Measurements from ENCODE around the gene ATP6V0D1. TPM values are rescaled to one million over a fixed set of nuclear protein-coding genes. Genes with fewer than 3 reads are reported as not detected.

Gene ATP6V0D1
- polyA plus RNA-seq, 1 donor from 2014 or later: 188 TPM

DNA sequence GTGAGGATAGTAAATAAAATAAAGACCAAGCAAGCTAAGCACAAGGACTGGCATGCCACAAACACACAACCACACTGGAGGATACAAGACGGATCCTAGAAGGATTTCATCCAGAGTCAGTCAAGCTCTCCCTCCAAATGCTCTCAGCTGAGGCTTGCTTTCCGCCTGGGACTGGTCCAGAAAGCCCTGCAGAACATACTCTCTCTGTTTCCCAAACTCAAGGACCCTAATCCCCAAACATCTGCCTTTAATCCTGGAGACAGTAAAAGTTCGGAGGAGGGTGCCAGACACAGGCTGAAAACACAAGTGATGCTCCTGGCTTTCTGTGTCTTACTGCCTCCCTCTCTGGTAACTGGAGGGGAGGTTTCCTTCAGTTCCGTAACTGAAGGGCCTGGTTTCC, 55.4 kb downstream of the ATP6V0D1 start:
- Histone ChIP-seq H3K4me2 (ENCODE audit: low read length) (no peak overlapping the region), H3K4me3 (ENCODE audit: low read length) (no peak overlapping the region), H3F3A (ENCODE audit: insufficient read depth, low read length, poor library complexity, severe bottlenecking) (no peaks in the 10 kb centered on the region), H3K27me3 (ENCODE audit: insufficient read depth, low read depth, low read length) (peaks cover 27% of the 10 kb centered on the region), H4K20me1 (ENCODE audit: insufficient read depth) (no peaks in the 10 kb centered on the region), H3K9me3 (ENCODE audit: low read length) (no peaks in the 10 kb centered on the region), H3K79me2 (replicated peaks; ENCODE audit: insufficient read depth, low read length) (no peaks in the 10 kb centered on the region), H3K36me3 (ENCODE audit: insufficient read depth, low read length) (no peaks in the 10 kb centered on the region), H3K27ac (ENCODE audit: low read length) (no peak overlapping the region), H3K9me2 (ENCODE audit: insufficient read depth, low read length) (no peaks in the 10 kb centered on the region), H3K9ac (ENCODE audit: low read length) (no peak overlapping the region), H2AFZ (ENCODE audit: low read depth, low read length) (no peak overlapping the region)
- TF ChIP-seq EZH2 (IDR thresholded peaks at IDR 0.05; ENCODE audit: borderline replicate concordance, insufficient read depth, low read length, poor library complexity, severe bottlenecking): no peak
- no peak for TF ChIP-seq RAD21 (conservative IDR thresholded peaks at IDR 0.05)

DNA sequence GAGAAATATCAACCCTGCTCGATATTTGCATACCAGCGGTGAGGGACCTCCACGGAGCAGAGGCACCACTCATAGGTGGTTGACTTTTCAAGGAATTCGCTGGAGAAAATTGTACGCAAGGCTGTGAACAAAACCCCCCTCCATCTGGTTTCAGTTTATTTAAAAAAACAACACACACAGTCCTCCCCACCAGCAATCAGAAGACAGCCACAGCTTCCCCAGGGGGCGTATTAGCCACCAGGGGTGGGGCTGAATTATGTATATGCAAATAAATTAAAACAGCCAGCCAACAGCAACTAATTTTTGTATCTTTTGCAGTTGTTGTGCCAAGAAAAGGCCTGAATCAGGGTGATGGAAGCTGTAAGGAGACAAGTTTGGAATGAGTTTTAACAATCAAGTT, 55.9 kb downstream of the ATP6V0D1 start:
- no peak overlapping the region for H3K27ac ChIP-seq (ENCODE audit: low read length)
- no peaks in the 10 kb centered on the region for H3F3A ChIP-seq (ENCODE audit: insufficient read depth, low read length, poor library complexity, severe bottlenecking)
- H3K4me3 ChIP-seq (ENCODE audit: low read length): no peak overlapping the region
- TF ChIP-seq SMC3 (conservative IDR thresholded peaks at IDR 0.05; ENCODE audit: poor library complexity) (no peak), POLR2AphosphoS5 (IDR thresholded peaks at IDR 0.05) (no peak), MXI1 (conservative IDR thresholded peaks at IDR 0.05; ENCODE audit: poor library complexity, severe bottlenecking) (no peak), EZH2 (IDR thresholded peaks at IDR 0.05; ENCODE audit: borderline replicate concordance, insufficient read depth, low read length, poor library complexity, severe bottlenecking) (no peak), RAD21 (conservative IDR thresholded peaks at IDR 0.05) (no peak), EP300 (conservative IDR thresholded peaks at IDR 0.05; ENCODE audit: poor library complexity, severe bottlenecking) (no peak), TAF1 (IDR thresholded peaks at IDR 0.05; ENCODE audit: low read depth) (no peak)
- TF ChIP-seq, protein P1, sequence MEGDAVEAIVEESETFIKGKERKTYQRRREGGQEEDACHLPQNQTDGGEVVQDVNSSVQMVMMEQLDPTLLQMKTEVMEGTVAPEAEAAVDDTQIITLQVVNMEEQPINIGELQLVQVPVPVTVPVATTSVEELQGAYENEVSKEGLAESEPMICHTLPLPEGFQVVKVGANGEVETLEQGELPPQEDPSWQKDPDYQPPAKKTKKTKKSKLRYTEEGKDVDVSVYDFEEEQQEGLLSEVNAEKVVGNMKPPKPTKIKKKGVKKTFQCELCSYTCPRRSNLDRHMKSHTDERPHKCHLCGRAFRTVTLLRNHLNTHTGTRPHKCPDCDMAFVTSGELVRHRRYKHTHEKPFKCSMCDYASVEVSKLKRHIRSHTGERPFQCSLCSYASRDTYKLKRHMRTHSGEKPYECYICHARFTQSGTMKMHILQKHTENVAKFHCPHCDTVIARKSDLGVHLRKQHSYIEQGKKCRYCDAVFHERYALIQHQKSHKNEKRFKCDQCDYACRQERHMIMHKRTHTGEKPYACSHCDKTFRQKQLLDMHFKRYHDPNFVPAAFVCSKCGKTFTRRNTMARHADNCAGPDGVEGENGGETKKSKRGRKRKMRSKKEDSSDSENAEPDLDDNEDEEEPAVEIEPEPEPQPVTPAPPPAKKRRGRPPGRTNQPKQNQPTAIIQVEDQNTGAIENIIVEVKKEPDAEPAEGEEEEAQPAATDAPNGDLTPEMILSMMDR (IDR thresholded peaks at IDR 0.05; ENCODE audit: poor library complexity, severe bottlenecking): no peak
- TF ChIP-seq, protein P2, sequence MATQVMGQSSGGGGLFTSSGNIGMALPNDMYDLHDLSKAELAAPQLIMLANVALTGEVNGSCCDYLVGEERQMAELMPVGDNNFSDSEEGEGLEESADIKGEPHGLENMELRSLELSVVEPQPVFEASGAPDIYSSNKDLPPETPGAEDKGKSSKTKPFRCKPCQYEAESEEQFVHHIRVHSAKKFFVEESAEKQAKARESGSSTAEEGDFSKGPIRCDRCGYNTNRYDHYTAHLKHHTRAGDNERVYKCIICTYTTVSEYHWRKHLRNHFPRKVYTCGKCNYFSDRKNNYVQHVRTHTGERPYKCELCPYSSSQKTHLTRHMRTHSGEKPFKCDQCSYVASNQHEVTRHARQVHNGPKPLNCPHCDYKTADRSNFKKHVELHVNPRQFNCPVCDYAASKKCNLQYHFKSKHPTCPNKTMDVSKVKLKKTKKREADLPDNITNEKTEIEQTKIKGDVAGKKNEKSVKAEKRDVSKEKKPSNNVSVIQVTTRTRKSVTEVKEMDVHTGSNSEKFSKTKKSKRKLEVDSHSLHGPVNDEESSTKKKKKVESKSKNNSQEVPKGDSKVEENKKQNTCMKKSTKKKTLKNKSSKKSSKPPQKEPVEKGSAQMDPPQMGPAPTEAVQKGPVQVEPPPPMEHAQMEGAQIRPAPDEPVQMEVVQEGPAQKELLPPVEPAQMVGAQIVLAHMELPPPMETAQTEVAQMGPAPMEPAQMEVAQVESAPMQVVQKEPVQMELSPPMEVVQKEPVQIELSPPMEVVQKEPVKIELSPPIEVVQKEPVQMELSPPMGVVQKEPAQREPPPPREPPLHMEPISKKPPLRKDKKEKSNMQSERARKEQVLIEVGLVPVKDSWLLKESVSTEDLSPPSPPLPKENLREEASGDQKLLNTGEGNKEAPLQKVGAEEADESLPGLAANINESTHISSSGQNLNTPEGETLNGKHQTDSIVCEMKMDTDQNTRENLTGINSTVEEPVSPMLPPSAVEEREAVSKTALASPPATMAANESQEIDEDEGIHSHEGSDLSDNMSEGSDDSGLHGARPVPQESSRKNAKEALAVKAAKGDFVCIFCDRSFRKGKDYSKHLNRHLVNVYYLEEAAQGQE (IDR thresholded peaks at IDR 0.05; ENCODE audit: borderline replicate concordance): no peak
- no peaks in the 10 kb centered on the region for H3K79me2 ChIP-seq (replicated peaks; ENCODE audit: insufficient read depth, low read length)
- no peak overlapping the region for H3K4me2 ChIP-seq (ENCODE audit: low read length)
- H3K9me2 ChIP-seq (ENCODE audit: insufficient read depth, low read length): no peaks in the 10 kb centered on the region
- H3K9me3 ChIP-seq (ENCODE audit: low read length): no peaks in the 10 kb centered on the region
- H2AFZ ChIP-seq (ENCODE audit: low read depth, low read length): no peak overlapping the region
- no peaks in the 10 kb centered on the region for H3K36me3 ChIP-seq (ENCODE audit: insufficient read depth, low read length)
- no peaks in the 10 kb centered on the region for H4K20me1 ChIP-seq (ENCODE audit: insufficient read depth)
- H3K27me3 ChIP-seq (ENCODE audit: insufficient read depth, low read depth, low read length): peaks cover 22% of the 10 kb centered on the region
- no peak overlapping the region for H3K9ac ChIP-seq (ENCODE audit: low read length)

DNA sequence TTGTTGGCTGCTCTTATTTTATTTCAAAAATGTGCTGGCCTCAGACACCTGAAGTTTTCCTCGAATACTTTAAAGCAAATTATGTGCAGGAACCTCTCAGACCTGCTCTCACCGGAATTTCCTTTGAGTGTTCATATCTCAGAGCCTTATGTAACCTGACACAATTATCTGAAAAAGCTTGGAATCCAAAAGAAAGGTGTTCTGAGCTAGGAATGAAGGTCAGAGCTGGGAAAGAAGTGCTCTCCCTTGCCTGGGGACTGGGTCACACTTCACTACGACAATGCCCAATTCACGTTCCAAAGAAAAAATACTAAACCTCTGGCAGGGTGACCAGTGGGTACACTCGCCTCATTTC, 56.7 kb downstream of the ATP6V0D1 start:
- H3K27me3 ChIP-seq (ENCODE audit: insufficient read depth, low read depth, low read length): peaks cover 13% of the 10 kb centered on the region
- H3K4me2 ChIP-seq (ENCODE audit: low read length): no peak overlapping the region
- H2AFZ ChIP-seq (ENCODE audit: low read depth, low read length): no peak overlapping the region
- H3K36me3 ChIP-seq (ENCODE audit: insufficient read depth, low read length): no peaks in the 10 kb centered on the region
- no peaks in the 10 kb centered on the region for H3K79me2 ChIP-seq (replicated peaks; ENCODE audit: insufficient read depth, low read length)
- no peak overlapping the region for H3K4me3 ChIP-seq (ENCODE audit: low read length)
- H3K9me3 ChIP-seq (ENCODE audit: low read length): no peaks in the 10 kb centered on the region
- no peak overlapping the region for H3K9ac ChIP-seq (ENCODE audit: low read length)
- H3F3A ChIP-seq (ENCODE audit: insufficient read depth, low read length, poor library complexity, severe bottlenecking): no peaks in the 10 kb centered on the region
- no peaks in the 10 kb centered on the region for H4K20me1 ChIP-seq (ENCODE audit: insufficient read depth)
- H3K9me2 ChIP-seq (ENCODE audit: insufficient read depth, low read length): no peaks in the 10 kb centered on the region
- no peak for TF ChIP-seq MXI1 (conservative IDR thresholded peaks at IDR 0.05; ENCODE audit: poor library complexity, severe bottlenecking)
- TF ChIP-seq, protein P2 (IDR thresholded peaks at IDR 0.05; ENCODE audit: borderline replicate concordance): no peak
- no peak for TF ChIP-seq EZH2 (IDR thresholded peaks at IDR 0.05; ENCODE audit: borderline replicate concordance, insufficient read depth, low read length, poor library complexity, severe bottlenecking)
- TF ChIP-seq TAF1 (IDR thresholded peaks at IDR 0.05; ENCODE audit: low read depth): no peak
- no peak for TF ChIP-seq RAD21 (conservative IDR thresholded peaks at IDR 0.05)
- TF ChIP-seq POLR2AphosphoS5 (IDR thresholded peaks at IDR 0.05): no peak
- TF ChIP-seq SMC3 (conservative IDR thresholded peaks at IDR 0.05; ENCODE audit: poor library complexity): no peak
- TF ChIP-seq, protein P1 (IDR thresholded peaks at IDR 0.05; ENCODE audit: poor library complexity, severe bottlenecking): no peak
- TF ChIP-seq EP300 (conservative IDR thresholded peaks at IDR 0.05; ENCODE audit: poor library complexity, severe bottlenecking): no peak
- H3K27ac ChIP-seq (ENCODE audit: low read length): no peak overlapping the region
